Effector CD8-positive, alpha-beta T cell (primary cell): Measurements from ENCODE around the gene FAM227B.

ENCODE experiments used
- DNase-seq: peaks from one replicate; lab custom pipeline; 2025; lab: John Stamatoyannopoulos, UW

Gene FAM227B

GRCh38 chr15:49293941-49294340, 326.7 kb downstream of the FAM227B start:
- no peak for DNase-seq

DNA sequence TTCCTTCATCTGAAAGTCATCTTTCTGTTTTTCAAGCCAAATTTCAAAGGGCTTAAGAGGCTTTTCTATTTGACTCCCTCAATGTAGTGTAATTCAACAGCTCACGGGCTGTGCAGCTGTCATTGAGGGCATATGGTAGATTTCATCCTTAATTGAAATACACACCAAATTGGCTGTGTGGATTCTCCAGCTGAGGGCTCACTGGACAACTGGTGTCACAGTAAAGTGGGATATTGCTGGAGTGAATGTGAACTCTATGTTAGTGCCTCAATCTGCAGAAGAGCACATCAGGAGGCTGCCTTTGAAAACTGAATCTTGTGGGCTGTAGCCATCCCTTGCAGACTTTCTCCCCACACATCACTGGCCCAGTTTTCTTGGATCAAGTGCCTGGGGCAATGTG, 330.4 kb downstream of the FAM227B start:
- no peak for DNase-seq

- no peak for DNase-seq
Observed at GRCh38 chr15:49288391-49288790, 332.2 kb downstream of the FAM227B start.

DNA sequence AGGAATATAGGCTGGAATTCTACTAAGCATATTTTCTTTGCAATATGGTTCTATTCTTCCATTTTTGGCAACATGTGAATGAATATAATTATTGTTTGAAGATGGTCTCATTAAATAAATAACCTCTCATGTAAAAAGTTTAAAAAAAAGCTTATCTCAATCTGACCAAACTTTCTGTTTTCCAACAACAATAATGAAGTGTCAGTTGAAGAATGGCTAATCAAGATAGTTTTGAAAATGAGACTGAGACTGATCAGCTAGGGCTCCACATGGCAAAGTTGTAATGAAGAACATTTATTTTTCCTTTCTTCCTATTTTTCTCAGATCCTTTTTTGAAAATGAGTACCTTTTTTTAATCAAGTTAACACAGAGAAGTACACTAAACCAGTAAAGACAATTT, 333.1 kb downstream of the FAM227B start:
- no peak for DNase-seq

GRCh38 chr15:49286649-49287404, 333.8 kb downstream of the FAM227B start:
- no peak for DNase-seq

DNA sequence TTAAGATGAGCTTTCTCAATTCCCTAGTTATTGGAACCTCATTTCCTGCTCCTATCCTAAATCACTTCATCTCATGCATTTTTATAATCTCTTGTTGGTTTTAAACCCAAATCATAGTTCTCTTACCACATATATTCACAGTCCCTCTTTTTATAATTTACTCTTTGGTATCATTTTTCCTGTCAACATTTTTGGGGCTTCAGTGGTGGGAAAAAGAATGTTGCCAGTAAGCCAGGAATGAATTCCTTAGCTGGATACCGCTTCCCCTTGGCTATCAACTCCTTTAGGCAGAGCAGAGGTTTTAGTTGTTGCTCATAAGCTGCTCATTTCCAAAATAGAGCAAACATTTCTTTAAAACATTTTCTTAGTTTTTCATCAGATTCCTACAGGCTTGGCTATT, 338.3 kb downstream of the FAM227B start:
- no peak for DNase-seq

DNA sequence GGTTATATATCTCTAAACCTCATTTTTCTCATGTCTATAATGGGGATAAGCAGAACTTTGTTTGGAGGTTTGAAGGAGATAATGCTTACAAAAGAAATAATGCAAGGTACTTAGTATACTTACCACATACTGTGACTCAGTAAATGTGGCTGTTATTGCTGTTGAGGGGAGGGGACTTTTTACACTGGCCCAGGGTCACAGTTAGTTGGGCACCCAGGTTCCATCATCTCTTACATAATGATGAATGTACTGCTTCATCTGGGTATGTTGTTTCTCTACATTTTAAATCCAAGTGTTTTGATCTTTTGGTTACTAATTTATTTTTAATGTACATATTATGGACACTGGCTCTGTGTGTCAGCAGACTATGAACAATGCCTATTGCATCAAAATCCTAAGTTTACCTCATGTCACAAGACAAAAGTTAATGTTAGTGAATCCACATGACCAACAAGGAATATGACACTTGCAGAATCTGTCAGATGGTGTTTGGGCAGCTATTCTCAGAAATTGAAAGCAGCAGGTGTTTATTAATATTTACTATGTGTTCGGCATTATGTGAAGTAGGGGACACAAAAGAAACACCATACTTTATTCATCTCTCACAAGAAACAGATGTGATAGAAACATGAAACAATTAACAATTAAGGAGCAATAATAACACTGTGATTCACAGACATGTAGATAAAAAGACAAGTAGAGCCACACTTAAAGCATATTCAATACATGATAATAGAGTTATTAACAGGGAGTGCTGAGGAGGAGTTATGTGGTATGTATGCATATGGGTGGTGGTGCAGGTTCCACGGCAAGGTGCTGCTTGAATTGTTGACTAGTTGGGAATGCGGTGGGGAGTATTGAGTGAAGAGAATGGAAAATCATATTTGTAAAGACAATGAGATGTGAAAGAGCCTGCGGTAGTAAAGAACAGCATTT, 340.8 kb downstream of the FAM227B start:
- DNase-seq: no peak

GRCh38 chr15:49278751-49279150, 341.9 kb downstream of the FAM227B start:
- DNase-seq: no peak
